Osteoblast (primary cell): ENCODE measurements around the gene TBCD. TPM values are rescaled to one million over a fixed set of nuclear protein-coding genes. Genes with fewer than 3 reads are reported as not detected.
"Not testable (repeated sequence)": the region's sequence is repeated elsewhere in the genome, so short reads cannot be mapped to it uniquely, and the experiment has no call there.

Experiments
- DNase-seq: peaks from one replicate; pipeline ENCODE4 v3.0.0; 2011; ENCODE audit warnings: low spot score, mixed read lengths; ENCODE audit not compliant: insufficient read length; ENCODE audit errors: missing footprints
- H2AFZ ChIP-seq: 2 replicates; pipeline ENCODE4 v1.6.0; 2011; ENCODE audit warnings: mild to moderate bottlenecking, low read length
- H3K27ac ChIP-seq: 2 replicates; pipeline ENCODE4 v1.5.1; 2011; ENCODE audit warnings: mild to moderate bottlenecking, low read depth, low read length, moderate library complexity
- H3K27me3 ChIP-seq: 2 replicates; pipeline ENCODE4 v1.6.0; 2012; ENCODE audit warnings: mild to moderate bottlenecking, control low read depth, inconsistent platforms, low read length, moderate library complexity; ENCODE audit not compliant: insufficient read depth
- H3K36me3 ChIP-seq: 2 replicates; pipeline ENCODE4 v1.5.1; 2011; ENCODE audit warnings: mild to moderate bottlenecking, low read length, control low read depth, moderate library complexity; ENCODE audit not compliant: insufficient read depth
- H3K4me1 ChIP-seq: 2 replicates; pipeline ENCODE4 v1.5.1; 2011; ENCODE audit warnings: mild to moderate bottlenecking, low read length, control low read depth, moderate library complexity; ENCODE audit not compliant: insufficient read depth
- H3K4me2 ChIP-seq: 2 replicates; pipeline ENCODE4 v1.6.0; 2011; ENCODE audit warnings: mild to moderate bottlenecking, low read length; ENCODE audit not compliant: insufficient read depth
- H3K4me3 ChIP-seq: fragments of 200-600 bp; sonication (generic); 3 replicates; pipeline ENCODE4 v1.5.1; 2012; ENCODE audit warnings: mild to moderate bottlenecking, low read length, inconsistent platforms; ENCODE audit not compliant: insufficient read depth
- H3K79me2 ChIP-seq: 2 replicates; pipeline ENCODE4 v1.6.0; 2012; ENCODE audit warnings: mild to moderate bottlenecking, low read length, control low read depth, inconsistent platforms; ENCODE audit not compliant: insufficient read depth
- H3K9me3 ChIP-seq: 2 replicates; pipeline ENCODE4 v1.5.1; 2011; ENCODE audit warnings: low read depth, low read length, control low read depth
- H4K20me1 ChIP-seq: 2 replicates; pipeline ENCODE4 v1.6.0; 2012; ENCODE audit warnings: mild to moderate bottlenecking, low read length, control low read depth; ENCODE audit not compliant: insufficient read depth
- total RNA-seq: library from RNA; depleted of rRNA; stranded (reverse); fragments of >200 nt; gene quantifications from 2 replicates; pipeline ENCODE4 v1.2.3, GENCODE V29; 2012
- TF ChIP-seq, protein P1 (sequence below): IDR thresholded peaks from 2 replicates; pipeline ENCODE4 v1.5.1; 2011; ENCODE audit warnings: mild to moderate bottlenecking, low read depth, low read length, moderate library complexity; ENCODE audit errors: extremely low read depth

TBCD gene
- total RNA-seq, 1 donor = 29.0 TPM

DNA sequence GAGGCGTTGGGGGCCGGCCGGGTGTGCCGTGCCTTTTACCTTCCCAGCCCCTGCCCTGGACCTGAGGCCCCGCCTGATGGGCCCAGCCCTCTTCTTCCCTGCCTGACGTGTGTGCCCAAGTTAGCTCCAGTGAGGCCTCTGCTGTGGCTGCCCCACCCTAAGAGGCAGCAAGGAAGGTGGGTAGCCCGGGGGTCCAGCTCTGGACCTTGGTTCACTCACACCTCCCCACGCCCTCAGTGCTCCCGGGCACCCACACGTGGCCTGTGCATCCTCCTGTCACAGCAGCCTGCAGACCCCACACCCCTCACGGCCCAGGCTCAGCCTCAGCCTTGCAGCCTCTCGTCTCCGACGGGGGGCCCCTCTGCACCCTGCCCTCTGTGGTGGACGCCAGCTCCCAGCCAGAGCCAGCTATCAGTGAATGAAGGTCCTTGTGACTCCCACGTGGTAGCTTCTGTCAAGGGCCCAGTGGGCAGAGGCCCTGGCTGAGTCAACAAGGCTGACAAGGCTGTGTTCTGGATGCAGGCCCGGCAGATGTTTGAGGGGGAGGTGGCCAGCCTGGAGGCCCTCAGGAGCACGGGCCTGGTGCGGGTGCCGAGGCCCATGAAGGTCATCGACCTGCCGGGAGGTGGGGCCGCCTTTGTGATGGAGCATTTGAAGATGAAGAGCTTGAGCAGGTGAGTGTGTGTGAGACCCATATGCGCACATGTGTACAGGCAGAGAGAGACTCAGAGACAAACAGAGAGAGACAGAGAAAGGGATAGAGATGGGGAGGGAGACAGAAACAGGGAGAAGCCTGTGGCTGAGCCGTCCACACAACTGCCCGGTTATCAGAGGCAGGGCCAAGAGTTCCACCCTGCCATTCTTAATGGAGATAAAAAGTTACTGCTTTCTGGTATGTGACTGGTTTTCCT, 13.6 kb upstream of the TBCD start:
- TF ChIP-seq, protein P1, sequence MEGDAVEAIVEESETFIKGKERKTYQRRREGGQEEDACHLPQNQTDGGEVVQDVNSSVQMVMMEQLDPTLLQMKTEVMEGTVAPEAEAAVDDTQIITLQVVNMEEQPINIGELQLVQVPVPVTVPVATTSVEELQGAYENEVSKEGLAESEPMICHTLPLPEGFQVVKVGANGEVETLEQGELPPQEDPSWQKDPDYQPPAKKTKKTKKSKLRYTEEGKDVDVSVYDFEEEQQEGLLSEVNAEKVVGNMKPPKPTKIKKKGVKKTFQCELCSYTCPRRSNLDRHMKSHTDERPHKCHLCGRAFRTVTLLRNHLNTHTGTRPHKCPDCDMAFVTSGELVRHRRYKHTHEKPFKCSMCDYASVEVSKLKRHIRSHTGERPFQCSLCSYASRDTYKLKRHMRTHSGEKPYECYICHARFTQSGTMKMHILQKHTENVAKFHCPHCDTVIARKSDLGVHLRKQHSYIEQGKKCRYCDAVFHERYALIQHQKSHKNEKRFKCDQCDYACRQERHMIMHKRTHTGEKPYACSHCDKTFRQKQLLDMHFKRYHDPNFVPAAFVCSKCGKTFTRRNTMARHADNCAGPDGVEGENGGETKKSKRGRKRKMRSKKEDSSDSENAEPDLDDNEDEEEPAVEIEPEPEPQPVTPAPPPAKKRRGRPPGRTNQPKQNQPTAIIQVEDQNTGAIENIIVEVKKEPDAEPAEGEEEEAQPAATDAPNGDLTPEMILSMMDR = no peak
- no peaks in the 10 kb centered on the region for H4K20me1 ChIP-seq
- H3K4me3 ChIP-seq = no peak overlapping the region
- H3K9me3 ChIP-seq = peaks cover 1% of the 10 kb centered on the region
- peaks cover 17% of the 10 kb centered on the region for H3K36me3 ChIP-seq
- H3K4me2 ChIP-seq = no peak overlapping the region
- H3K79me2 ChIP-seq = no peaks in the 10 kb centered on the region
- H3K27ac ChIP-seq = no peak overlapping the region
- H3K4me1 ChIP-seq = peaks cover 2% of the 10 kb centered on the region
- no peak overlapping the region for H2AFZ ChIP-seq
- H3K27me3 ChIP-seq = no peaks in the 10 kb centered on the region
- peak; percentile 83 for DNase-seq

DNA sequence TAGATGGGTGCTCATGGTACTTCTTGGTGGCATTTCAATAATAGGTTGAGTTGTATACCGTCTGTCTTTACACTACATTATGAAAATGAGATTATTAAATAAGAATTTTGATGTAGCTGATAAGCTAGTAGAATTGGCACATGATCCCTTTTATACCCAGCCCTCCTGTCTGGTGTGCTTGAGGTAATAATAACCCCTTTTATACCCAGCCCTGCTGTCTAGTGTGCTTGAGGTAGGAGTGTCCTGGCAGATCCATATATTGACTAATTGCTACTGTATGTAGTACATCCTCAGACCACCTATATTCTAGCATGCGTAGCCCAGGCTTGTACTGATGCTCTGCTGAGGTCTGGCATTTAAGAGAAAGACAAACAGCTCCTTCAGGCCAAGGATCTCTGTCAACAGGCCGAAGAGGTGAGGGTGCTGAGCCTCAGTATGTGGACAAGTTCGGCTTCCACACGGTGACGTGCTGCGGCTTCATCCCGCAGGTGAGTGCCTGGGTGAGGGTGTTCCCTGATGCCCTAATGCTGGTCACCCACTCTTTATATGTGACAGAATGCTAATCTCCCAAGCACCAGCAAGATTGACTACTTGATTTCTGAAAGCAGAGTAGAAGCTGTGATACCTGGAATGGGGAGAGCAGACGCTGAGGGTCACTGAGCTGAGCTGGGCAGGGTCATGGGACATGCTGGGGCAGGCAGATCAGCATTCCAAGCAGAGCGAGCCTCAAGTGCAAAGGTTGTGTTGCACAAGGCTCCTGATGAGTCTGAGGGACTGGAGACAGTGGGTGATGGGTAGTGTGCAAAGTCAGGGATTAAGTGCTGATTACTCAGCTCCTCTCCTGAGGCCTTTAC, 10.7 kb upstream of the TBCD start:
- no peaks in the 10 kb centered on the region for H3K27me3 ChIP-seq
- H3K9me3 ChIP-seq = peaks cover 1% of the 10 kb centered on the region
- no peaks in the 10 kb centered on the region for H3K4me1 ChIP-seq
- TF ChIP-seq, protein P1 = no peak
- DNase-seq = no peak
- no peaks in the 10 kb centered on the region for H4K20me1 ChIP-seq
- no peak overlapping the region for H2AFZ ChIP-seq
- no peaks in the 10 kb centered on the region for H3K79me2 ChIP-seq
- peaks cover 14% of the 10 kb centered on the region for H3K36me3 ChIP-seq
- no peak overlapping the region for H3K27ac ChIP-seq
- no peak overlapping the region for H3K4me2 ChIP-seq
- no peak overlapping the region for H3K4me3 ChIP-seq

DNA sequence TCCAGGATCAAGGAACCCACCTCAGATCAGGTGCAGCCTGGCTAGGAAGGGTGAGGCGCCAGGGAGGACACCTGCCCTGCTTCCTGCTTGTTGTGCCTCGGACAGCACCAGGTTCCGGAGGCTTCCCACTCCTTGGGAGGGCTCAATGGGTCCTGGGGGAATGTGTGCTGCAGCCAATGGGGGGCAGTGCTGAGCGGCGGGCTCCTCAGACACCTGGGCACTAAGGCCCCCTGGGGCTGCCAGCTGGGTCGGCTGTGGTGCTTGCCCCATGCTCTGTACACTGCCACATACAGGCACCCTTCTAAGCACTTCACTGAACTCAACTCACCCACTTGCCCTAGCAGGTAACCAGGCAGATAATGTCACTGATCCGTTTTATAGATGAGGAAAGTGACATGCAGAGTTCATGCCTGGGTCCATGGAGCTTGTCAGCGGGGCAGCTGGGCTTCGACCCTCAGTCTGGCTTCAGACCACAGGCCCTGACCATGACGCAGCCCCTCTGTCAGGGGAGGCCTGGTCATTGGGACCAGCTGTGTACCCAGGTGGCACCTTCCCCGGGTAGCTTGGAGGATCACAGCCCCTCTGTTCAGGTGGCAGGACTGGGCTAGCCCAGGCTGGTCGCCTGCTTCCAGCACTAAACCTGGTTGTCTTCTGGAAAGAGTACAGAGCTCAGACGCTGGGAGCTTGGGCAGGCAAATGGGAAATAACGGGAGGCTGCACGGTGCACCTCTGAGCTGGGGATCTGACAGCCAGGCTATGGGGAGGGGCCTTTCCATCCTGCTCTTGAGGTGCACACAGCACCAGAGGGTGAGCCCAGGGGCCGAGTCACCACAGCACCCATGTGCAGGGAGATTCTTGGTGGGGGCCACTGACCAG, 8.3 kb upstream of the TBCD start:
- Histone ChIP-seq H3K27ac (no peak overlapping the region), H3K4me1 (no peaks in the 10 kb centered on the region), H3K79me2 (no peaks in the 10 kb centered on the region), H3K4me3 (no peak overlapping the region), H3K9me3 (peaks cover 1% of the 10 kb centered on the region), H3K36me3 (peaks cover 14% of the 10 kb centered on the region), H3K27me3 (no peaks in the 10 kb centered on the region), H3K4me2 (no peak overlapping the region), H2AFZ (no peak overlapping the region), H4K20me1 (no peaks in the 10 kb centered on the region)
- DNase-seq = peak; percentile 30
- TF ChIP-seq, protein P1 = no peak

DNA sequence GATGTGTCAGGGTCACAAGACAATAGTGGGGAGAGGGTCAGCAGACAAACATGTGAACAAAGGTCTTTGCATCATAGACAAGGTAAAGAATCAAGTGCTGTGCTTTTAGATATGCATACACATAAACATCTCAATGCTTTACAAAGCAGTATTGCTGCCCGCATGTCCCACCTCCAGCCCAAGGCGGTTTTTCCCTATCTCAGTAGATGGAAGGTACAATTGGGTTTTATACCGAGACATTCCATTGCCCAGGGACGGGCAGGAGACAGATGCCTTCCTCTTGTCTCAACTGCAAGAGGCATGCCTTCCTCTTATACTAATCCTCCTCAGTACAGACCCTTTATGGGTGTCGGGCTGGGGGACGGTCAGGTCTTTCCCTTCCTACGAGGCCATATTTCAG, 7.1 kb upstream of the TBCD start:
- H3K4me3 ChIP-seq, H3K79me2 ChIP-seq, DNase-seq, H3K4me1 ChIP-seq, H3K9me3 ChIP-seq, H2AFZ ChIP-seq, H4K20me1 ChIP-seq, H3K27me3 ChIP-seq, H3K27ac ChIP-seq, H3K4me2 ChIP-seq: not testable (repeated sequence)
- peaks cover 14% of the 10 kb centered on the region for H3K36me3 ChIP-seq
